Measurements from ENCODE around the gene RIOK1.
"Not testable (repeated sequence)": the region's sequence is repeated elsewhere in the genome, so short reads cannot be mapped to it uniquely, and the experiment has no call there.

The RIOK1 gene

GRCh38 chr6:7439228-7439627, 49.6 kb downstream of the RIOK1 start:
- in situ Hi-C loops (cut with HindIII; ENCODE audit: low sequenced_read_pairs) = loop anchor here (5.0 kb wide), 1 partner anchor 58 kb away; no protein-coding TSS in a partner anchor

- in situ Hi-C loops (cut with HindIII; ENCODE audit: low sequenced_read_pairs) = no loop called here
These were observed 50.9 kb downstream of the RIOK1 start for GRCh38 chr6:7440476-7440875.

- in situ Hi-C loops (cut with HindIII; ENCODE audit: low sequenced_read_pairs) = no loop called here
These were observed 51.6 kb downstream of the RIOK1 start for GRCh38 chr6:7441048-7441775.

GRCh38 chr6:7442467-7442866, 52.9 kb downstream of the RIOK1 start:
- in situ Hi-C loops (cut with HindIII; ENCODE audit: low sequenced_read_pairs) = no loop called here

DNA sequence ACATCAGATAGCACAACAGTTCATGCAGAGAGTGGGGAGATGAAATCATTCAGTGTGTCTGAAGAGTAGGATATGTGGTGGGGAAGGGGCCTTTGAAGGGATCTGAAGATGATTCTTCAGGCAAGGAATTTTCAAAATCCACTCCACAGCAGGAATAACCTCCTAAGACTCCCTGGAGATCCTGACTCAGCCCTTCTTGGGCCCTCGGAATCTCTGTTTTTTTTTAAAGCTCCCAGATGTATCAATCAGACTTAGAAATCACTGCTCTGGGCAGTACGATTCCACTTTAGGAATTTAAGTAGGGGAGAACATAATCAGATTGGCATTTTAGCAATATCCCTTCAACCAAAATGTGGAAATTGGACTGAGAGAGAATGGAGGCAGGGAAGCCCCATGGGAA, 55.5 kb downstream of the RIOK1 start:
- in situ Hi-C loops (cut with HindIII; ENCODE audit: low sequenced_read_pairs) = no loop called here

DNA sequence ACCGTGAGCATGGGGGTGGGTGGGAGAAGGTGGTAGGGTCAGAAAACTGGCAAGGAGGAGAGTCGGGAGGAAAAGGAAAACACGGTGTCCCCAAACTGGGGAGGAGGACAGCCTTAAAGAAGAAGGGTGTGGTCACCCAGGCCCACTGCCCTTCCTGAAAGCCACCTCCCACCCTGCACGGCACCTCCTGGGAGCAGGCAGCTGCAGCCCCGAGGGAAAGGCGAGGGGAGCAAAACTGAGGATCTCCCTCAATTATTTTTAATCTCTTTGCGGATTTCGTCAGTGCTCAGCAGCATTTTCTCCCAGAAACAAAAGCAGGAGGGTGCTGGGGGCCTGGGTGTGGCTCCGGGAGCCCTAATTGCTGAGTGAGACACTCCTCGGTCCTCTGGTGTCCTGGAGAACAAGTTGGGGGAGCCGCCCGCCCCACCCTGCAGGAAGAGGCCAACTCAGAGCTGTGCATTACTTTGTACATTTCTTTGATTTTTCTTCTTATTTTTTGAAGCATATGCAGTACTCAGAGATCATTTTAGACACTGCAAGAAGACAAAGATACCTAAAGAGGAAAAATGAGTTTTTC, 56.4 kb downstream of the RIOK1 start:
- in situ Hi-C loops (cut with HindIII; ENCODE audit: low sequenced_read_pairs) = no loop called here

GRCh38 chr6:7446619-7447325, 57.2 kb downstream of the RIOK1 start:
- in situ Hi-C loops (cut with HindIII; ENCODE audit: low sequenced_read_pairs) = no loop called here

GRCh38 chr6:7448232-7448631, 58.6 kb downstream of the RIOK1 start:
- in situ Hi-C loops (cut with HindIII; ENCODE audit: low sequenced_read_pairs) = no loop called here

- in situ Hi-C loops (cut with HindIII; ENCODE audit: low sequenced_read_pairs) = no loop called here
These were observed 59.4 kb downstream of the RIOK1 start for GRCh38 chr6:7449018-7449417.

- in situ Hi-C loops (cut with HindIII; ENCODE audit: low sequenced_read_pairs) = no loop called here
These were observed 61.7 kb downstream of the RIOK1 start for GRCh38 chr6:7451326-7451725.

GRCh38 chr6:7452898-7453297, 63.3 kb downstream of the RIOK1 start:
- in situ Hi-C loops (cut with HindIII; ENCODE audit: low sequenced_read_pairs) = no loop called here

GRCh38 chr6:7454696-7455358, 65.2 kb downstream of the RIOK1 start:
- in situ Hi-C loops (cut with HindIII; ENCODE audit: low sequenced_read_pairs) = no loop called here

GRCh38 chr6:7456302-7456701, 66.7 kb downstream of the RIOK1 start:
- in situ Hi-C loops (cut with HindIII; ENCODE audit: low sequenced_read_pairs) = not testable (repeated sequence)

- in situ Hi-C loops (cut with HindIII; ENCODE audit: low sequenced_read_pairs) = no loop called here
These were observed 71.8 kb downstream of the RIOK1 start for GRCh38 chr6:7461416-7461815.

- in situ Hi-C loops (cut with HindIII; ENCODE audit: low sequenced_read_pairs) = no loop called here
These were observed 74.2 kb downstream of the RIOK1 start for GRCh38 chr6:7463785-7464184.

GRCh38 chr6:7467007-7467897, 77.6 kb downstream of the RIOK1 start:
- in situ Hi-C loops (cut with HindIII; ENCODE audit: low sequenced_read_pairs) = no loop called here
